ENCODE measurements around the gene CDC42BPB.
A peak's percentile ranks its signal among the peaks of the same experiment; 100 is the strongest.
"Not testable (repeated sequence)": the region's sequence is repeated elsewhere in the genome, so short reads cannot be mapped to it uniquely, and the experiment has no call there.

The CDC42BPB gene

DNA sequence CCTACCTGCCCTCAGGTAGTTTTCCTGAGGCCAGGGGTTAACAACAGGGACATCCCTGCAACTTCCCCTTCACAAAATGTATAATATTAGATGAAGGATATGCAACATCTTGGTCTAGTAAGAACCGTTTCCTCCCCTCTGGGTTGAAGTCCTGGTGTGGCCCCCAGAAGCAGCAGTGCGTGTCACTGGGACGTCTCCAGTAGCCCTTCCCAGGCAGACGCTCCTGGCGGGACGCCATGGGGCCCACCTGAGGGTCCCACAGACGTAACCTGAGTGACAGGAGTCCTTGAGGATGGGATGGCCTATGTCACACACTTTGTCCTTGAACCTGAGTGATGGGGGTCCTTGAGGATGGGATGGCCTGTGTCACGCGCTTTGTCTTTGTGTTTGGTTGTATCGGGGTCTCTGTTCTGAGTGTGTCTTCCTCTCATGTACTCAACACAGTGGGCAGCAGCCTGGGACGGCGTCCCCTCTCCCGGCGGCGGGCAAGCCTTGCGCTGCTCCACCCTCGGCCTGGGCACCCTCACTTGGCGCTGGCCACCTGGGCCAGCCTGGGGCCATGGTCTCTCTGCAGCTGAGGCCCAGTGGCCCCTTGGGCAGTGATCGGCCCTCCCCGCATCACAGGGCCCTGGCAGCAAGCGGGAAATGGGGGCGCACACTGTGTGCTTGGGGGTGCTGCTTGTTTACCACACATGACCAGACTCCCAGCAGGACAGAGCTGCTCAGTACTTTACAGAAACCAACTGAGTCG, 149.2 kb downstream of the CDC42BPB start:
- no peak for DNase-seq

DNA sequence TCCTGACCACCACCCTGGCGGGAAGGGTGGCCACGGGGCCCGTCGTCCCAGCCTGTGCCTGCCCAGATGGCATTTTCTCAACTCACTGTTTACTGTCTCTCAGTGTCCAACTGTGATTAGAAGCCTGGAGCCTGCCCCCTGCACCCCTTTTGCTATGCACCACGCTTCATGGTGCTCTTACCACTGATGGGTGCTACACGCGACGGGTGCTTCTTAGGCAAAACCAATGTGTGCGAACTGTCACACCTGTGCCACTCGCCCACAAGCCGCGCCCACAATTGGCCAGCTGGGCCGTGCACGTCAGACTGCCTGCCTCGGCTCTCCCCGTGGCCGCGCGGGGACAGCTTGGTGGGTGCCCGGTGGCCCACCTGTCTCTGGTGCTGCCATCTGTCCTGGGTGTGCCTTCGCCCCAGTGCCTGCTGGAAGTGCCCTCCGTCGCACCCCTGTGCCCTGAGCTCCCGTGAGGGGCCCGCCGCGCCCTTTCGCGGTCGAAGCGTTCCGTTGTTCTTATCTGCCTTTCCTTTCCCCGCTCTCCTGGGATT, 150.0 kb downstream of the CDC42BPB start:
- no peak for DNase-seq

DNA sequence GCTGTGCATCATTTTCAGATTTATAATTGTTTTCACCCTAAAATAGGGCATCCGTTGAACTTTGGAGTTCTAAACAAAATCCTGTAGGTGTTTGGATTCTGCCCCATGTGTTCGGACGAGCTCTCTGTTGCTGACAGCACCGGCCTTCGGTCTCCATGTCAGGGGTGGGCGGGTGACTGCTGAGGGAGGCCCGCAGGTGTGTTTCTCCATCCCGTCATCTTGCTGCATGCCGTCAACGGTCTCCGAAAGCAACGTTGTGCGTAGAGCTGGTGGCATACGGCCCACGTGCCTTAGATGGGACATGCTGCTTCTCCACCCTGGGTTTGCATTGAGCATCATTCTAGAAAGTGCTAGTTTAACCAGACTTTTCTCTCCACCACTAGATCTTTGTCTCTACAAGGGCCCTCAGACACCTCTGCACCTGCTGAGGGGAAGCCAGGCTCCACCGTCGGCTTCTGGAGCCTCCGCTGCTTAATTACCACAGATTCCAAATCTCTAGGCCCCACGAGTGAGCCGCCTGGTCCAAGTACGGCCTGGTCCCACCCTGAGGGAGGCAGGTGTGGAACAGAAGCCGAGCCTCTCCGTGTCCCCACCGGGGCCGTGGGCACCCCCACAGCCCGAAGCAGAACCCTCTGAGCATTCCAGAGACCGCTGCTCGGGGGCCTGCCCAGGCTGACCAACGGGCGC, 150.6 kb downstream of the CDC42BPB start:
- no peak for DNase-seq

DNA sequence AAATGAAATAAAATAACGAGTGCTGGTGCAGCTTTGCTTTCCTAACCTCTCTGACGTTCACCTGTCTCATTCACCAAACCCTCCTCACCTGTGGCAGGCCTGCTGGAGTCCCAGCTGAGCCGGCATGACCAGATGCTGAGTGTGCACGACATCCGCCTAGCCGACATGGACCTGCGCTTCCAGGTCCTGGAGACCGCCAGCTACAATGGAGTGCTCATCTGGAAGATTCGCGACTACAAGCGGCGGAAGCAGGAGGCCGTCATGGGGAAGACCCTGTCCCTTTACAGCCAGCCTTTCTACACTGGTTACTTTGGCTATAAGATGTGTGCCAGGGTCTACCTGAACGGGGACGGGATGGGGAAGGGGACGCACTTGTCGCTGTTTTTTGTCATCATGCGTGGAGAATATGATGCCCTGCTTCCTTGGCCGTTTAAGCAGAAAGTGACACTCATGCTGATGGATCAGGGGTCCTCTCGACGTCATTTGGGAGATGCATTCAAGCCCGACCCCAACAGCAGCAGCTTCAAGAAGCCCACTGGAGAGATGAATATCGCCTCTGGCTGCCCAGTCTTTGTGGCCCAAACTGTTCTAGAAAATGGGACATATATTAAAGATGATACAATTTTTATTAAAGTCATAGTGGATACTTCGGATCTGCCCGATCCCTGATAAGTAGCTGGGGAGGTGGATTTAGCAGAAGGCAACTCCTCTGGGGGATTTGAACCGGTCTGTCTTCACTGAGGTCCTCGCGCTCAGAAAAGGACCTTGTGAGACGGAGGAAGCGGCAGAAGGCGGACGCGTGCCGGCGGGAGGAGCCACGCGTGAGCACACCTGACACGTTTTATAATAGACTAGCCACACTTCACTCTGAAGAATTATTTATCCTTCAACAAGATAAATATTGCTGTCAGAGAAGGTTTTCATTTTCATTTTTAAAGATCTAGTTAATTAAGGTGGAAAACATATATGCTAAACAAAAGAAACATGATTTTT, 151.9 kb downstream of the CDC42BPB start:
- DNase-seq: no peak

DNA sequence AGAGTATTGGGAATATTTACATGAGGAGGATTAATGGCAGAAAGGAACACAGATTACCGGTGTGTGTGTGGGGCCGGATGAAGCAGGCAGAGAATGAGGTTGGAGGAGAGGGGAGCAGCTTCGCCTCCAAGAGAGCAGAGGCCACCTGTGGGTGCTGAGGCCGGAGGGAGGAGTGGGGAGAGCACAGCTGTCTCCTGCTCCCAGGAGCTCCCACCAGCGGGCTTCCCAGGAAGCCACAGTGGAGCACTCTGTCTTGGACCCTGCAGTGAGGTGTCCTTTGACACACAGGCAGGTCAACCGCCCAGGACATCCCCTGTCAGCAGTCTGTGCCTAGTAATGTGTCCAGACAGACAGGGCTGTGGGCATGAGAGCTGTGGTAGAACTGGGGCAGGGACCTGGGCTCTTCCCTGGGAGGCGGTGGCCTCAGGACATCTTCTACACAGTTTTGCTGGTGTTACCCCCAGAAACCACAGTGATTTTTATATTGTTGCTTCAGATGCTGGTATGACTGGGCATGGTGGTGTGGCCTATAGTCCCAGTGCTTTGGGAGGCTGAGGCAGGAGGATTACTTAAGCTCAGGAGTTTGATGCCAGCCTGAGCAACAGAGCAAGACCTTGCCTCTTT, 153.3 kb downstream of the CDC42BPB start:
- no peak for DNase-seq

DNA sequence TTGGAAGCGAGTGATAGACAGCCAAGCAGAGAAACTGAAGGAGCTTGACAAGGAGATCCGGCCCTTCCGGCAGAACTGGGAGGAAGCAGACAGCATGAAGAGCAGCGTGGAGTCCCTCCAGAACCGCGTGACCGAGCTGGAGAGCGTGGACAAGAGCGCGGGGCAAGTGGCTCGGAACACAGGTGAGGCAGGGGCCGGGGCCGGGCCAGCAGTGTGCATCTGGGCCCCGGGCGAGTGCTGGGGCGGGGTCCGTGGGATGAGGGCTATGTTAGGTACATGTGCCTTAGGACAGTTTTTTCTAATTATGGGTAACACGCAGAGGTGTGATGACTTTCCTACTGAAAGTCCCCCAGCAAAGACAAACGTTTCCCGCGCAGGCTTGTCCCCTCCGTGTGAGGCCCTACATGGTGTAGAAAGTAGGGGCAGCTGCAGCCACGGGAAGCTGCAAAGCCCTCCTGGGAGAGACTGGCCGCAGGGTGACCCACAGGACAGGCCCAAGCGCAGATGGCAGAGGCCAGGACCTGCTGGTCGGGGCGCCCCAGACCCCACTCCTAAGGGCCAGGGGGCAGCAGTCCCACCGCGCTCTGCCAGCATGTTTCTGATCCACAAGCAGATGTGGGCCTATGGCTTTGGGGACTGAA, 154.0 kb downstream of the CDC42BPB start:
- no peak for DNase-seq

DNA sequence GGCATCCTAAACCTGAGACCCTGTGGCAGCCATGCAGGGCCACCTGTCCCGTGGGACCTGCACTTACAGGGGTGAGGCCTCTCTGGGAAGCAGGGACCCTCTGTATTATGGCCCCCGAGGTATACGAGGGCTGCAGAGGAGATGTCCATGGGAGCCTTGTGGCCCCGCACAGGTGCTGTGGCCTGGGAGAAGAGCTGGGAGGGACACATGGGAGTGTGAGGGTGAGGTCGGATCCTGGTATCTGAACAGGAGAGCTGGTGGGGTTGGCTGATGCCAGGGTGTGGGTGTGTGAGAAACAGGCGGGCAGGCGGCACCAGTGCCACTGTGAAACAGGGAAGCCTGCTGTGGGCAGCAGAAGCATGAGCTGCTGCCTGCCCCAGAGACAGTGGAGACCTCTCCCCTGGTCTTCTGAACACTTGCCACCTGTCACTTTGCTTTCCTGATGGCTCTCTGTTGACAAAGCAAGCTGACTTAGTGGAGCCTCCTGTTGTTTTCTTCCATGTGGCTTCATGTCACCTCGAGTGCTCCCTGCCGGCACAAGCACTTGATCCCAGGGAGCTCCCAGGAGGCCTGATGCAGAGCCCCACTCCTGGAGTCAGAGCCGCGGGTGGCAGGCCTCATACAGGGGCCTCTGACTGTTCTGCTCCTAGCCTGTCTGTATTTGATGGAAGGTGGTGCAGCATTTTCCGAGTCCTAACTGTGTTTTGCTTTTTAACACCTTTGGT, 154.7 kb downstream of the CDC42BPB start:
- DNase-seq: no peak

DNA sequence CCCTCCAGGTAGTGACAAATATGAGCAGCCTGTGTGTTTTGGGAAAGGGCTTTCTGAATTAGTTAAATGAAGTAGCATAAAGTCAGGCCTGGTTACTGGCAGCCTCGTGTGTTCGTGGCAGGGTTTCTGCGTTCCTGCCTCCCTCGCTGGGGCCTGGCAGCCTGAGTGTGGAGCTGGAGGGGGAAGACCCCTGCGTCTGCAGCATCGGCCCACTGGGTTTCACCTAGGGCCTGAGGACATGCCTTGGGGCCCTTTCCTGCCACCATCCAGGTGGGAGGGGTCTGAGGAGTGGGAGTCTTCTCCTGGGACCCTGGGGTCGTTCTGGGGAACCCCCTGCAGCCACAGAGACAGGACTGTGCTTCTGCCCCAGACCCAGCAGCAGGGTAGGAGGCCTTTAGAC, 155.3 kb downstream of the CDC42BPB start:
- DNase-seq: no peak

DNA sequence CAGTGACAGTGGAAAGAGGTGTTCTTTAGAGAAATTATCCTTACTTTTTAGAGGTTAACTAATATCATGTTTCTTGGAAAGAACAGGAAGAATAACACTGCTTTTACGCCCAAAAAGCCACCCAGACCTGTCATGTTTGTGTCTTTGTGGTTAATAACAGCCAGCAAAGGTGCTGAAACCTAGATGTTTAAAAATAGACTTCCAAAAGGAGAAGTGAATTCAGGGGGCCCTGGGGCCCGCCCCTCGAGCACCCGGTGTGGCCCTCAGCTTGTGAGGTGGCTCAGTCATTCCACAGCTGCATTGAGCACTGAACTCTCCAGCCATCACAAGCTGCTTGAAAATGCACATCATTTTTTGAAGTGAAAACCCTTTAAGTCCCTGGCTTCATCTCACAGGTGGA, 155.7 kb downstream of the CDC42BPB start:
- DNase-seq: no peak

DNA sequence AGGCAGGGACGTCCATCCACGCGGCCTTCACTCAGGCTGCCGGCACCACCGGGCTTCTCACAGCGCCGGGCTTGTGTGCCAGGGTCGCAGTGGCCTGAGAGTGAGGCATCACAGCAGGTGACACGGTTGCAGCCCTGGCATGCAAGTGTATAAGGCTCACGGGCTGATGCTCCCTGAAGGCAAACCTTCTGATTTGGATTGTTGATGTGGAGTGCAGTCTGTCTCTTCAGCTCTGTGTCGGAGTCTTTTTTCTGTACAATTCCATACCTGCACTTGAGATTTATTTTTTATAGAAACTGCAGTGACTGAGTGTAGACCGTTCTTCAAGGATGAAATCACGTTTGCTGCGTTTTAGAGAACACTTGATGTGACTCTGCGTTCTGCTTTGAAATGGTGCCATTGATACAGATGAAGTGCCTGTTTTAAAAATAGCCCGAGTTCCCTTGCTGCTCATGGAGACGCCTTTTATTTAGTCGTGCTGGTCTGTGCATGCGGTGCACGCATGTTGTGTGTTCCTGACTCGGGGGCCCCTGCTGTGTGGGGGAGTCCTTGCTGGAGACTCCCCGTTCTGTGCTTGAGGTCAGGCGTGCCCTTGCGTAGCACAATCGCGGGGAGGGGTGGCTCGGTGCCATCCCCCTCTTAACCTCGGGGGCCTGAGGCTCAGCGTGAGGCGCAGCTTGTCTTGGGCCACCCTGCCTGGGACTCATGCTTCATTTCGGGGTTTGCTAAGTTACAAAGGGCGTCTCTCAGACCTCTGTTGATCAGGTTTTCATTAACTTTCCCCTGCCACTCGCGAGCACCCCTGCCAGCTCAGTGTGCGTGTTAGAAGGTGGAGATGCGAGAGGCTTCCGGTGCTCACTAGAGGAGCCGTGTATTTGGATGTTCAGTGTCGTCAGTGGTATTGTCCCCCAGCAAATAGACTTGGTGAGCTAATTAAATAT, 156.4 kb downstream of the CDC42BPB start:
- no peak for DNase-seq

DNA sequence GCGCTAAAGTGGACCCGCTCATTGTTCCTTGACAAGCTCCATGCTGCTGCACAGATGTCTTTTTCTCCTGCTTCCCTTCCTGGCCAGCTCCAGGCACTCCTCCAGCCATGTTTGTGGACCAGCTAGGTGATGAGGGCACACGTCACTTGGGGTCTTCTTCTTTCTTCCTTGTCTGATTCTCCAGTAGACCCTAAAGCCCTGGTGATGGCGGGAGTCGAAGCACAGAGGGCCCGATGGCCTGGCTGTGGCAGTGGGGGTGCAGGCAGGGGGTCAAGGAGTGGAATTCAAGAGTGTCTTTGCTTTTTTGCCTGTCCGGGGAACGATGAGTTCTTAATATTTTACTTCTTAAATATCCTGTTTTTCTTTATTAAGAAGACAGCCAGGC, 157.8 kb downstream of the CDC42BPB start:
- no peak for DNase-seq

DNA sequence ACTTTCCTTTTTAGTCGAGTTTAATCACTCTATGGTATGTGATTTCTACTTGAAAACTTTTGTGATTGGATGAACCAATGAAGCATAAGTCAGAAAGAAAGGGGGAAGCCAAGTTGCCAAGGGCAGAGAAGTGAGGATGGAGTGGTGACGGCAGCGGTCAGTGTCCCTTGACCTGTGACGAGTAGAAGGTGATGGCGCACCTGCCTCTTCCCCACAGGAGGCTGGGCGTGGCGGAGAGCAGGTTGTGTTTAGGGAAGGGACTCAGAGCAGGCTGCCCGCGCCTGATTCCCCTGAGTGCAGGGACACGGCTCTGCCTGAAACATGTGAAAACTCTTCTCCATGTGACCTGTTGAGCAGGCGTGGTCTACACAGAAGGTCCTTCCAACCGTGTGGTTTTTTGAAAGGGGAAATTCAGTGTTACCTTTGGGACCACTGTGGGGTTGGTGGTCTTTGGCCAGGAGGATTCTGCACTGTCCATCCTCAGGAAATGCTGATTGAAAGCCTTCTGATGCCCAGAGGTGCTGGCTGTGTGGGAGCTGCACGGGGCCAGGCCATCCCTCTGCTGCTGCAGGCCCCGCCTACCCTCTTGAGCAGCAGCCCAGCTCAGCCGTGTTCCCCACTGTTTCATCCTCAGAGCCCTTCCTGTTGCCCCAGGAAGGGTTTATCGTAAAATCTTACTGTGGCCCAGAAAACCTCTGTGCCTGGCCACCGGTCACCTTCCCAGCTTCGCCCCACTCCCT, 158.4 kb downstream of the CDC42BPB start:
- no peak for DNase-seq

DNA sequence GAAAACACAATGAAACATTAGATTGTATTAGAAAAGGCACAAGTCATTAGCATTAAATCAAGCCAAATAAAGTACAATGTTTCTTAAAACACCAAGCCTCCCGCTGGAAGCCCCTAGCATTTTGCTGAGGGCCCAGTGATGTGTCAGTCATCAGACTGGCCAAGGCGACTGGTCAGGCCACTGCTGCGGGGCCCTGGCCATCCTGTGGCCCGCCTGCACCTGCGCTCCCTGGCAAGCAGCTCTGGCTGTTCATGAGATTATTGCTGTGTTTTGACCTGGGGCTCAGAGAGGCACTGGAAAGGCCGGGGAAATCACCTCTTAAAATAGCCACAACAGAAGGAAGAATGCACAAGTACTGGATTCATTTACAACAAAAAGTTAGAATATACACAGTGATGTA, 159.1 kb downstream of the CDC42BPB start:
- no peak for DNase-seq

DNA sequence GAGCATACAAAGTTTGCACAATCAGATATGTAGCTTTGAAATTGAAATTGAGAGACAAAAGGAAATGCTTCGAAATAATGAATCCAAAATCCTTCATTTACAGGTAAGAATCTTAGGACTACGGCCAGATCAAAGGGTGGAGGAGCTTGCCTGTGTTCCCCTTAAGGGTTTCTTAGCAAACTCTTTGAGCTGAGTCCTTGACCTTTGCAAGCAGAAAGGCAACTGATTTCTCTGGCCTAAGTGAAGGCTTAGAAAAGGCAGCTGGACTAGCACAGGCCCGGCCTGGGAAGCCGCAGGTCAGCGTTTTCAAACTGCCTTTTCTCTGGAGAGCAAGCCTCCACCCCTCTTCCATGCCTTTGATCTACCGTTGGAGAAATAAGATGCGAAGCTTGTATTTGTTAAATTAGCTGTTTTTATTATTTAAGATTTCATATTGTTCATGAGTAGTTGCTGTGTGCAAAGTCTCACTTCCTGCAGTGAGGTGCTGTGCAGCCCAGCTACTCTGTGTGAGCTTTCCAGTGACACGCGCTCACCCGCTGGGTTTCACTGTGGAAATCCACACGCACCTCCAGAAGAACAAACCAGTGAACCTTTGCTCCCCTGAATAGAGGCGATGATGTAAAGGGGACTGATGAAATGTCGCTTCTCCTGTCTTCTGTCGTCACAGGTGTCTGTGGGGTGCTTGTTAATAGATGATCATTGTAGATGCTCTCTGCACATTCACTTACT, 159.9 kb downstream of the CDC42BPB start:
- no peak for DNase-seq

DNA sequence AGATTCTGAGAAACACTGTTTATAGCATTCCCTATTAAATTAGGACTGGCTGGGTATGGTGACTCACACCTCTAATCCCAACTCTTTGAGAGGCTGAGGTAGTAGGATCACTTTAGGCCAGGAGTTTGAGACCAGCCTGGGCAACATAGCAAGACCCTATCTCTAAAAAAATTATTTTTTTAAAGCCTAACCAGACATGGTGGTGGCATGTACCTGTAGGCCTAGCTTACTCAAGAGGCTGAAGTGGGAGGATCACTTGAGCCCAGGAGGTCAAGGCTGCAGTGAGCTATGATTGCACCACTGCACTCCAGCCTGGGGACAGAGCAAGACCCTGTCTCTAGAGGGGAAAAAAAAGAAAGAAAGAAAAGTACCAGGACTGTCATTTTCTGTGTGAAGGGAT, 160.6 kb downstream of the CDC42BPB start:
- DNase-seq: not testable (repeated sequence)

DNA sequence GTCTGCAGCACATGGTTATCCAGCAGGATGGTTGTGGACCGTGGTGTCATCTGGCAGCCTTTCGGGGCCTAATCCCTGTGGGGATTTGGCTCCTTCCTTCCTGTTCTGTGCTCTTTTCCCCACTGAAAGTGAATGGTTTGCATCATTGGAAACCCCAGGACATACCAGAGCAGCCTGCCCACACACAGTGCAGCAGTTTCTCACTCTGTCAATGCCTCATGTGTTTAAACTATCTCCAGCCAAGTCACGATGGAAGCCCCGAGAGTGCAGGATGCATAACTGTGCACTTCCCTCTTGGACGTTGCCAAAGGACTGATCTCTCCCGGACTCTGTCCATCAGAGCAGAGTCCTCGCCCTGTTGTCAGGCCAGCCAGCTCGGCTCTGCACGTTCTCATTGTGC, 163.9 kb downstream of the CDC42BPB start:
- no peak for DNase-seq

DNA sequence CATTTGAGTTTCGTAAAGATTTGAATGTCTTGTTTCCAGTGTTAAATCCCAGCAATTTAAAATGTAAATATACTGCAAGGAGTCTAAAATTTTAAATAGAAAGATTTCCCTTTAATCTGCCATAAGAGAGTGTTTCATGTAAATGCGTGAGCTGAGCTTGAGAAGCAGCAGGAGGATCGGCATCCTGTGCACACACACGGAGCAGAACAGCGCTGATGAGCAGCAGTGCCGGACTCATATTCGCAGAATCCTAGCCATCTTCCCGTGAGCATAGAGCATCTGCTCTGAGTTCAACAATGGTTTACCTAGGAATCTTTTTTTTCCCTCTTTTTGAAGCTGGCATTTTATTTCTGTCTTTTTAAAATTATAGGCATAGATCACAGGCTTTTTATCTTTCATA, 164.7 kb downstream of the CDC42BPB start:
- peak in 1 of 2 donors; percentile 9 for DNase-seq

DNA sequence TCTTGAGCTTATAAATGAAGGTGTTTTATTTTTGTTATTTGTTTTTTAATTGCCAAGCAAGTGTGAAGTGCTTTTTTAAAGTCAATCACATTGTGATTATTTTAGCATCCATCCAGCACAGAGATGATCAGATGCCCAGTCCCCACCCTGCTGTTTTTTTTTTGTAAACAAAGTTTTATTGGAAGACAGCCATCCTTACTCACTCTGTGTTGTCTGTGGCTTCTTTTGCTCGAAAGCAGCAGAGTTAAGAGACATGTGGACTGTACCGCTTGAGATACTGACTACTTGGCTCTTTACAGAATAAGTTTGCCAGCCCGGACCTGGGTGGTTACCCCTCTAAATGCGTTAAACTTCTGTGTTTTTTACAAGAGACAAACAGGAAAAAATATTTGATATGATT, 165.8 kb downstream of the CDC42BPB start:
- DNase-seq: no peak

DNA sequence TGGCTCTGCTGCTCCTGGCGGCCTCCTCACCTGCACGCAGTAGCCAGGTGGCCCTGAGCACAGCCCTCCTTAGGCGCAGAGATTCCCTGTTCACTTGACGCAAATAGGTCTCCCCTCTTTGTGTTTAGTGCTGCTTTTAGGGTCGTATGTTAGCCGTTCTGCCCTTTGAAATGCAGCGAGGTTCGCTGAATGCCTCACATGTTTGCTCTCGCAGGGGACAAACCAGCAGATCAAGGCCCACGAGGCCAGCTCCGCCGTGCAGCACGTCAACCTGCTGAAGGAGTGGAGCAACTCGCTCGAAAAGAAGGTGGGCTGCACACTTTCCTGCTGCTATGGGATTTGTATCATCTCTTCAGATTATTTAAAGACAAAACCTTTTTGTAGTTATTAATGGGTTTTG, 166.2 kb downstream of the CDC42BPB start:
- no peak for DNase-seq
